MM.1S (cell line): Measurements from ENCODE around the gene C3orf18.

Source experiments
- DNase-seq: peaks from one replicate; pipeline ENCODE4 v3.0.0-alpha.2; 2015
- H2AFZ ChIP-seq: fragments of 300-600 bp; sonication (generic); 2 replicates; pipeline ENCODE4 v1.6.0; 2016; ENCODE audit warnings: antibody characterized with exemption, low read length
- H3F3A ChIP-seq: fragments of 300-600 bp; sonication (generic); 2 replicates; pipeline ENCODE4 v1.6.1; 2016; ENCODE audit warnings: mild to moderate bottlenecking, antibody characterized with exemption, low read length, moderate library complexity, mixed read lengths; ENCODE audit not compliant: insufficient read depth
- H3K27ac ChIP-seq: fragments of 300-600 bp; sonication (generic); 2 replicates; pipeline ENCODE4 v1.5.1; 2016; ENCODE audit warnings: mild to moderate bottlenecking, low read length
- H3K27me3 ChIP-seq: fragments of 300-600 bp; sonication (generic); replicated peaks from 2 replicates; pipeline ENCODE4 v1.6.0; 2016; ENCODE audit warnings: low read length; ENCODE audit not compliant: insufficient read depth
- H3K36me3 ChIP-seq: fragments of 300-600 bp; sonication (generic); replicated peaks from 2 replicates; pipeline ENCODE4 v1.6.1; 2016; ENCODE audit warnings: mild to moderate bottlenecking, low read length, mixed read lengths; ENCODE audit not compliant: insufficient read depth
- H3K4me1 ChIP-seq: fragments of 300-600 bp; sonication (generic); 2 replicates; pipeline ENCODE4 v1.6.1; 2016; ENCODE audit warnings: low read length, mixed read lengths
- H3K4me2 ChIP-seq: fragments of 300-600 bp; sonication (generic); 2 replicates; pipeline ENCODE4 v1.6.0; 2016; ENCODE audit warnings: low read depth, low read length
- H3K4me3 ChIP-seq: fragments of 300-600 bp; sonication (generic); 2 replicates; pipeline ENCODE4 v1.5.1; 2016; ENCODE audit warnings: low read length, mixed read lengths
- H3K79me2 ChIP-seq: fragments of 300-600 bp; sonication (generic); 2 replicates; pipeline ENCODE4 v1.6.1; 2016; ENCODE audit warnings: mixed run types, low read length, mixed read lengths
- H3K9ac ChIP-seq: fragments of 300-600 bp; sonication (generic); 2 replicates; pipeline ENCODE4 v1.6.1; 2016; ENCODE audit warnings: low read length, mixed read lengths
- H3K9me2 ChIP-seq: fragments of 300-600 bp; sonication (generic); replicated peaks from 2 replicates; pipeline ENCODE4 v1.6.1; 2016; ENCODE audit warnings: mild to moderate bottlenecking, low read length, mixed read lengths; ENCODE audit not compliant: insufficient read depth
- H3K9me3 ChIP-seq: fragments of 300-600 bp; sonication (generic); replicated peaks from 2 replicates; pipeline ENCODE4 v1.6.1; 2016; ENCODE audit warnings: mild to moderate bottlenecking, low read length, mixed read lengths; ENCODE audit not compliant: insufficient read depth
- H4K20me1 ChIP-seq: fragments of 300-600 bp; sonication (generic); 2 replicates; pipeline ENCODE4 v1.6.1; 2016; ENCODE audit warnings: mild to moderate bottlenecking, low read length, moderate library complexity, mixed read lengths; ENCODE audit not compliant: insufficient read depth
- EZH2 ChIP-seq: fragments of 300-600 bp; sonication (generic); optimal IDR thresholded peaks from 2 replicates; pipeline ENCODE3; 2017; ENCODE audit warnings: low read depth, mild to moderate bottlenecking, antibody characterized with exemption, low read length, mixed read lengths
- EZH2phosphoT487 ChIP-seq: fragments of 300-600 bp; sonication (generic); IDR thresholded peaks from 2 replicates; pipeline ENCODE4 v1.6.1; 2018; ENCODE audit warnings: antibody characterized with exemption, low read length
- TF ChIP-seq, protein P1 (sequence below): fragments of 300-600 bp; sonication (generic); IDR thresholded peaks from 2 replicates; pipeline ENCODE4 v1.5.1; 2016; ENCODE audit warnings: antibody characterized with exemption, low read length, mixed read lengths

The C3orf18 gene

DNA sequence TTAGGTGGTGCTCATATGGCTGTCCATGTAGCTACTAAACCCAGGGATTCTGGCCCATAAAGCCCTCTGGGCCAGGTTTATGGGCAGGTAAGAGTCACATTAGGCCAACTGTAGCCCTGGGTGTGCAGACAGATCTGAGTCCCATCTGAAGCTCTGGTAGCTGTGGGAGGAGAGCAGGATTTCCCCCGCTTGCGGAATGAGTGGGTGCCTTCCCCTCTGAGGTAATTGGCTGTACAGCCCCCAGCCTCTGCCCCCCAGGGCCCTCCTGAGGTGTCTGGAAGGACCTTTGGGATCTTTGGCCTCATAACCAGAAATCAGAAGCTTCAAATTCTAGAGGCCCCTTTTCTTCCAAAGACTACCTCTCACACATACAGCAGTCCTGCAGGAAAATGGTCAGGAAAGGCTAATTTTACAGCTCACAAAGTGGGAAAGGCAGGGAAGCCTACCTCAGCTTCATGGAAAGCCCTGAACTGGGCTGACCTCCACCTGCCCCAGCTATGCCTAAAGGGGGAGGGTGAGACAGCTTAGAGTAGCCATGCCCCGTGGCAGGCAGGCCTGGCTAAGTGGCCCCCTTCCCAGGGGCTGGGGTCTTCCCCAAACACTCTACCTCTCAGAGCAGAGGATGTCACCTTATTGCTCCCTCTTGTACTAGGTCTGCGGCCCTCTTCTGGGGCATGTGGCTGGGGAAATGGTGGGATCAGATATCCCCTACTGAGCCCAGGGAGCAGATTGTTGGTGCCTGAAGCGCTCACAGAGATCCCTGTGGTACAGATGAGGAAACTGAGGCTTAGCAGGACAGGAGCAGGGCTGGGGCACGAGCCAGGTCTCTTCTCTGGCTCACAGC is 18.6 kb upstream of the C3orf18 start:
- TF ChIP-seq EZH2 (no peak), EZH2phosphoT487 (no peak)
- TF ChIP-seq, protein P1, sequence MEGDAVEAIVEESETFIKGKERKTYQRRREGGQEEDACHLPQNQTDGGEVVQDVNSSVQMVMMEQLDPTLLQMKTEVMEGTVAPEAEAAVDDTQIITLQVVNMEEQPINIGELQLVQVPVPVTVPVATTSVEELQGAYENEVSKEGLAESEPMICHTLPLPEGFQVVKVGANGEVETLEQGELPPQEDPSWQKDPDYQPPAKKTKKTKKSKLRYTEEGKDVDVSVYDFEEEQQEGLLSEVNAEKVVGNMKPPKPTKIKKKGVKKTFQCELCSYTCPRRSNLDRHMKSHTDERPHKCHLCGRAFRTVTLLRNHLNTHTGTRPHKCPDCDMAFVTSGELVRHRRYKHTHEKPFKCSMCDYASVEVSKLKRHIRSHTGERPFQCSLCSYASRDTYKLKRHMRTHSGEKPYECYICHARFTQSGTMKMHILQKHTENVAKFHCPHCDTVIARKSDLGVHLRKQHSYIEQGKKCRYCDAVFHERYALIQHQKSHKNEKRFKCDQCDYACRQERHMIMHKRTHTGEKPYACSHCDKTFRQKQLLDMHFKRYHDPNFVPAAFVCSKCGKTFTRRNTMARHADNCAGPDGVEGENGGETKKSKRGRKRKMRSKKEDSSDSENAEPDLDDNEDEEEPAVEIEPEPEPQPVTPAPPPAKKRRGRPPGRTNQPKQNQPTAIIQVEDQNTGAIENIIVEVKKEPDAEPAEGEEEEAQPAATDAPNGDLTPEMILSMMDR: no peak
- Histone ChIP-seq H3K79me2 (no peaks in the 10 kb centered on the region), H4K20me1 (no peaks in the 10 kb centered on the region), H3K4me1 (0 out of 2 replicates have a peak, but pooled peaks cover 5% of the 10 kb centered on the region), H3K9ac (no peak overlapping the region), H3K36me3 (no peaks in the 10 kb centered on the region), H2AFZ (no peak overlapping the region), H3K4me2 (no peak overlapping the region), H3K4me3 (no peak overlapping the region), H3K9me3 (no peaks in the 10 kb centered on the region), H3K9me2 (no peaks in the 10 kb centered on the region), H3F3A (no peaks in the 10 kb centered on the region), H3K27ac (no peak overlapping the region), H3K27me3 (no peaks in the 10 kb centered on the region)
- DNase-seq: no peak

DNA sequence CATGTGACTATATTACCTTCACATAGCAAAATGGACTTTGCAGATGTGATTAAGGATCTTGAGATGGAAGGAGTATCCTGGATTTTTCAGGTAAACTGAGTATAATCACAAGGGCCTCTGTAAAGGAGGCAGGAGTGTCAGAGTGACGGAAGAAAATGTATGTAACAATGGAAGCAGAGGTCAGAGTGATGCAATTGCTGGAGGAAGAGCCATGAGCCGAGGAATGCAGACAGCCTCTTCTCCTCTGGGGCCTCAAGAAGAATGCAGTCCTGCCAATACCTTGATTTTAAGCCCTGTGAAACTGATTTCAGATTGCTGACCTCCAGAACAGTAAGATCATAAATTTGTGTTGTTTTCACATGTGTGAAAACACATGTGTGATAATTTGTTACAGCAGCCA is 16.8 kb upstream of the C3orf18 start:
- Histone ChIP-seq H3K27ac (no peak overlapping the region), H3K4me2 (no peak overlapping the region), H3K4me3 (no peak overlapping the region), H3F3A (no peaks in the 10 kb centered on the region), H3K27me3 (no peaks in the 10 kb centered on the region), H3K9ac (no peak overlapping the region), H3K36me3 (no peaks in the 10 kb centered on the region), H4K20me1 (no peaks in the 10 kb centered on the region), H3K79me2 (no peaks in the 10 kb centered on the region), H3K9me2 (no peaks in the 10 kb centered on the region), H3K4me1 (no peaks in the 10 kb centered on the region), H2AFZ (no peak overlapping the region), H3K9me3 (no peaks in the 10 kb centered on the region)
- TF ChIP-seq, protein P1: no peak
- TF ChIP-seq EZH2: no peak
- no peak for TF ChIP-seq EZH2phosphoT487
- no peak for DNase-seq

DNA sequence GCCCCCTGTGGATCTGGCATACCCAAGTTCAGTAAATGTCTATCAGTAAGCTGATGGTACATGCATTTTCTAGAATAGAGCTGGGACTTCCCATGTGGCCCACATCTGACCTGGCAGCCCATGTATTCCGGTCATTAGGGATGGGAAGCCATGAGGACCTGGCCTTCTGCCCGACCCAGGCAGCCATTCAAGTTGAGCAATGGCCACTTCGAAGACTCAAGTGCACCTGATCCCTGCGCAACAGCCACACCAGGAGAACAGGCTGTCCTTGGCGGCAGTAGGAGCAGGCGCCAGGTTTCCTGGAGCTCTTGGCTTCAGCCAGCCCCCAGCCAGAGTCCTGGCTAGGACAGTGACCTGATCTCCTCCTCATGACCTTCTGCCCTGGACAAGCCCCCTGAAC is 16.4 kb upstream of the C3orf18 start:
- Histone ChIP-seq H3K9me3 (no peaks in the 10 kb centered on the region), H3K4me1 (no peaks in the 10 kb centered on the region), H3K79me2 (no peaks in the 10 kb centered on the region), H3K9ac (no peak overlapping the region), H2AFZ (no peak overlapping the region), H3K4me2 (no peak overlapping the region), H3K9me2 (no peaks in the 10 kb centered on the region), H3K4me3 (no peak overlapping the region), H3K36me3 (no peaks in the 10 kb centered on the region), H3K27ac (no peak overlapping the region), H4K20me1 (no peaks in the 10 kb centered on the region), H3K27me3 (no peaks in the 10 kb centered on the region), H3F3A (no peaks in the 10 kb centered on the region)
- TF ChIP-seq, protein P1: no peak
- TF ChIP-seq EZH2phosphoT487 (no peak), EZH2 (no peak)
- DNase-seq: no peak
